ENCODE data around the gene TVP23A. TPM values are rescaled to one million over a fixed set of nuclear protein-coding genes. Genes with fewer than 3 reads are reported as not detected.
A peak's percentile ranks its signal among the peaks of the same experiment; 100 is the strongest.

Gene TVP23A
- total RNA-seq, 6 experiments from 2014 or later = 0.06 to 0.22 (median 0.13) TPM; not detected in 1

DNA sequence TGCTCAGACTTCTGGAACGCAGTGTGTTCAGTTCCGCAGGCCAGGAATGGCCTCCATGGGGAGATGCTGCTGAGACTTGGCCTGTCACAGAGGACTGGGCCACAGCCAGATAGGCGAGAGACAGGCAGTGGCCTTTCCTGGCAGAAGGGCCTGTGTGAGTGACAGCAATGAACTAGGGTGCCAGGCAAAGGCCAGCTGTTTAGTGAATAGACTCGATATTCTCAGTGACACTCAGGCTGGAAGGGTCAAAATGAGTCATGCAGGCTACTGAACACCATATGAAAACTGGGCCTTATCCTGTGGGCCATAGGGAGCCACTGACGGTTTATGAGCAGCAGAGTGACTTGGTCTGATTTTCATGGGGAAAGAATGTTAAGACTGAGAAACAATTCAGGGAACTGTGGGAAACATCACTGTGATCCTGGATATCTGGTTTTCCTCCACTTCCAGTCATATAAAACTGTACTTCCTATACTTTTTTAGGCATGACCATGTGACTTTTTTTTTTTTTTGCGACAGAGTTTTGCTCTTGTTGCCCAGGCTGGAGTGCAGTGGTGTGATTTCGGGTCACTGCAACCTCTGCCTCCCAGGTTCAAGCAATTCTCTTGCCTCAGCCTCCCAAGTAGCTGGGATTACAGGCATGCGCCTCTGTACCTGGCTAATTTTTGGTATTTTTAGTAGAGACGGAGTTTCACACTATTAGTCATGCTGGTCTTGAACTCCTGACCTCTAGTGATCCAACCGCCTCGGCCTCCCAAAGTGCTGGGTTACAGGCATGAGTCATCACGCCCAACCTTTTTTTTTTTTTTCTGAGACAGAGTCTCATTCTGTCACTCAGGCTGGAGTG is 80.1 kb downstream of the TVP23A start:
- TF ChIP-seq, protein P1, sequence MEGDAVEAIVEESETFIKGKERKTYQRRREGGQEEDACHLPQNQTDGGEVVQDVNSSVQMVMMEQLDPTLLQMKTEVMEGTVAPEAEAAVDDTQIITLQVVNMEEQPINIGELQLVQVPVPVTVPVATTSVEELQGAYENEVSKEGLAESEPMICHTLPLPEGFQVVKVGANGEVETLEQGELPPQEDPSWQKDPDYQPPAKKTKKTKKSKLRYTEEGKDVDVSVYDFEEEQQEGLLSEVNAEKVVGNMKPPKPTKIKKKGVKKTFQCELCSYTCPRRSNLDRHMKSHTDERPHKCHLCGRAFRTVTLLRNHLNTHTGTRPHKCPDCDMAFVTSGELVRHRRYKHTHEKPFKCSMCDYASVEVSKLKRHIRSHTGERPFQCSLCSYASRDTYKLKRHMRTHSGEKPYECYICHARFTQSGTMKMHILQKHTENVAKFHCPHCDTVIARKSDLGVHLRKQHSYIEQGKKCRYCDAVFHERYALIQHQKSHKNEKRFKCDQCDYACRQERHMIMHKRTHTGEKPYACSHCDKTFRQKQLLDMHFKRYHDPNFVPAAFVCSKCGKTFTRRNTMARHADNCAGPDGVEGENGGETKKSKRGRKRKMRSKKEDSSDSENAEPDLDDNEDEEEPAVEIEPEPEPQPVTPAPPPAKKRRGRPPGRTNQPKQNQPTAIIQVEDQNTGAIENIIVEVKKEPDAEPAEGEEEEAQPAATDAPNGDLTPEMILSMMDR (IDR thresholded peaks at IDR 0.05) = peak in 1 of 4 donors; percentile 10
- TF ChIP-seq POLR2A (IDR thresholded peaks at IDR 0.05) = peak; percentile 20
- DNase-seq (peak; percentile 87 to 95 (median 94)), ATAC-seq (peak; percentile 83 to 91 (median 87))
- Histone ChIP-seq H3K27ac (peak overlapping the region; percentile 74 to 90 (median 83)), H3K27me3 (no peaks in the 10 kb centered on the region), H3K4me1 (peaks cover 0 to 35% (median 11%) of the 10 kb centered on the region in 4 donors), H3K9me3 (no peaks in the 10 kb centered on the region), H3K36me3 (no peaks in the 10 kb centered on the region), H3K4me3 (no peak overlapping the region)
- 28% methylated on average over 10 of the region's 12 CpGs for WGBS (ENCODE audit: insufficient coverage, low coverage, low lambda C conversion rate, missing lambda C conversion rate)
- intact Hi-C loops (cut with DNase I) = loop anchor here (5.0 kb wide), 2 partner anchors 184 to 226 kb away; no protein-coding TSS in a partner anchor

DNA sequence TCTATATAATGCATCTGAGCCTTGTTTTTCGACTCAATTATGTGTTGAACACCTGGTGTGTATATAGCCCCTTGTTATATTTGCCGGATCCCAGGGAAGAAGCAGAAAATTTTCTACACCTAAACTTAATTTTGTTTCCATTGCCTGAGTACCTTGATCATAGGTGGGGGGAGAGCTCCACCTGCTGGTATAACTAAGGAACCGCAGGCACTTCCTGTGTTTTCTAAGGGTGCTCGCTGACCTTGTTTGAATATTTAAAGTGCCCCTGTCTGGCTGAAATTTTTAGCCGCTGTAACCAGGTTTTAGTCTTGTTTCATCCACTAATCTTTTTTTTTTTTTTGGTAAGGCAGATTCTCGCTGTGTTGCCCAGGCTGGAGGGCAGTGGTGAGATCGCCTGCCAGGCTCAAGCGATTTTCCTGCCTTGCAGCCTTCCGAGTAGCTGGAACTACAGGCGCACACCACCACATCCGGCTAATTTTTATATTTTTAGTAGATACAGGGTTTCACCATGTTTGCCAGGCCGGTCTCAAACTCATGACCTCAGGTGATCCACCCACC is 81.4 kb downstream of the TVP23A start:
- DNase-seq = peak in 1 of 3 donors; percentile 78
- no peak for TF ChIP-seq POLR2A (IDR thresholded peaks at IDR 0.05)
- TF ChIP-seq, protein P1 (IDR thresholded peaks at IDR 0.05) = peak; percentile 90 to 98 (median 94)

DNA sequence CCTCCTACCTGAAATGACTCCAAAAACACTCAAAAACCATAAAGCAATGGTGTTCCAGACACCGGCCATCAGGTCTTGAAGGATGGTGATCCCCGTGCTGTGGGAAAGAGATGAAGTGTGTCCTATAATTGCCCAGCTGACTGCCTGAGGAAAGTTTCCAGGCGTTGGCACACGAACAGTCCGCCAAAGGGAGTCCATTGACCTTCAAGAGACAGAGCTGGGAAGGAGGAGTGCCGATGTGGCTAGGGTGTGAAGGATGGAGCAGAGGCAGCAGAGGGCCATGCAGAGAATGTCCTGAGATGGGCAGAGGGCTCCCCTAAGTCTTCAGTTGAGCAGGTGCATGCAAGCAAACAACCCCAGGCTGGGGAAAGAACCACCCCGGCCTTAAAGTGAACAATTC is 86.8 kb downstream of the TVP23A start:
- Histone ChIP-seq H3K4me3 (no peak overlapping the region), H3K9me3 (no peaks in the 10 kb centered on the region), H3K4me1 (peaks cover 0 to 13% (median 6%) of the 10 kb centered on the region in 4 donors), H3K27me3 (no peaks in the 10 kb centered on the region), H3K27ac (no peak overlapping the region), H3K36me3 (no peaks in the 10 kb centered on the region)
- DNase-seq = no peak
- ATAC-seq = no peak
- 82% methylated on average over 6 of the region's 7 CpGs for WGBS (ENCODE audit: insufficient coverage, low coverage, low lambda C conversion rate, missing lambda C conversion rate)
- intact Hi-C loops (cut with DNase I) = no loop called here
- TF ChIP-seq, protein P1 (IDR thresholded peaks at IDR 0.05) = no peak
- TF ChIP-seq POLR2A (IDR thresholded peaks at IDR 0.05) = no peak

More for the DNA sequence above, 81.4 kb downstream of the TVP23A start:
- peaks cover 0 to 26% (median 11%) of the 10 kb centered on the region in 4 donors for H3K4me1 ChIP-seq
- peak overlapping the region; percentile 74 to 90 (median 83) for H3K27ac ChIP-seq
- peak overlapping the region; percentile 26 to 32 (median 31) for H3K4me3 ChIP-seq
- no peaks in the 10 kb centered on the region for H3K9me3 ChIP-seq
- ATAC-seq = peak; percentile 71 to 83 (median 76)
- H3K36me3 ChIP-seq = no peaks in the 10 kb centered on the region
- WGBS (ENCODE audit: insufficient coverage, low coverage, low lambda C conversion rate, missing lambda C conversion rate) = 23% methylated on average over 12 of the region's 12 CpGs
- H3K27me3 ChIP-seq = no peaks in the 10 kb centered on the region
- intact Hi-C loops (cut with DNase I) = loop anchor here (5.0 kb wide), 2 partner anchors 185 to 225 kb away; no protein-coding TSS in a partner anchor

DNA sequence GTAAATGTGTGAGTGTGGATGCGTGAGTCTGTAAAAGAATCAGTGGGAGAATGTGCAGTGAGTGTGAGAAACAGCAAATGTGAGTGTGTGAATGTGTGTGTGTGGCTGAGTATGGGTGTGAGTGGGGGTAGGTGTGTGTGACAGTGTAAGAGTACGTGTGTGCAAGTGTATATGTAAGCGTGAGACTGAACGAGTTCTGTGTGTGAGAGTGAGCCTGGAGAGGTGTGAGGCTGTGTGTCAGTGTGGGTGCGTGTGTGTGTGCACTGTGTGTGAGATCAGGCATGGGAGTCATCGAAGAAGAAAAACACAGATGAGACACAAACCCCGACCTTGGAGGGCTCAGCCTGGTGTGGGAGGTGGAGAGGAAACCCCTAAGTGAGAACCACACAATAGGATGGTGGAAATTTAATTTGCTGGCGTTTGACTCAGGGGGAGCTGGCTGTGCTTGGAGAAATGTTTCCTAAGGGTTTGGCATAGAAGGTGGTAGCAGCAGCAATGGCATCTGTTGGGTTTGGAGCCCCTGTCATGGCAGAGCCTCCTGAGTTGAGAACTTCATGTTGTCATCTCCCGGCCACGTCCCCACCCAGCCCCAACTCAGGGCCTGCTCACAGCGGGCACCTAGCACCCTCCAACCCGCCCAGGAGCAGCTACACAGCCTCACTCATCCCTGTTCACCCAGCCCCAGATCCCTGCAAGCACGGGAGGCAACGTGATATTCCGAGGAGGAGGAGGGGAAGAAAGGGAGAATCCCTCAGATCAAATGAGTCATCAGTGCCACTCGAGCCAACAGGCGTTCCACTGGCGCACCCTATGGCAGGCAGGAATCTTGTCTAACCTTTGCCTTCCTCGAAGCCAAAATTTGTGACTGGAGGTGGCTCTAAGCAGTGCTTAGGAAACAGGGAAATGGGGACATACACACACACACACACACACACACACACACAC is 89.2 kb downstream of the TVP23A start:
- TF ChIP-seq, protein P1 (IDR thresholded peaks at IDR 0.05) = no peak
- TF ChIP-seq POLR2A (IDR thresholded peaks at IDR 0.05) = no peak
- Histone ChIP-seq H3K4me3 (no peak overlapping the region), H3K36me3 (no peaks in the 10 kb centered on the region), H3K4me1 (peaks cover 0 to 12% (median 4%) of the 10 kb centered on the region in 4 donors), H3K9me3 (no peaks in the 10 kb centered on the region), H3K27ac (no peak overlapping the region), H3K27me3 (no peaks in the 10 kb centered on the region)
- 77% methylated on average over 9 of the region's 19 CpGs for WGBS (ENCODE audit: insufficient coverage, low coverage, low lambda C conversion rate, missing lambda C conversion rate)
- ATAC-seq = peak in 3 of 4 donors; percentile 53 to 81 (median 77)
- peak in 2 of 3 donors; percentile 46 to 77 for DNase-seq
- intact Hi-C loops (cut with DNase I) = no loop called here

Data from right lobe of liver (tissue), 6 donors.